Lung (tissue), 12 donors: Measurements from ENCODE around the gene FAM81A. TPM values are rescaled to one million over a fixed set of nuclear protein-coding genes. Genes with fewer than 3 reads are reported as not detected.
A peak's percentile ranks its signal among the peaks of the same experiment; 100 is the strongest.
"Not testable (repeated sequence)": the region's sequence is repeated elsewhere in the genome, so short reads cannot be mapped to it uniquely, and the experiment has no call there.

ENCODE experiments used
- ATAC-seq: fragments of 200-7000 bp; cut with Tn5 transposase; one replicate; pipeline ENCODE4 v1.9.1; 2020; ENCODE audit warnings: moderate number of reproducible peaks; ENCODE audit not compliant: insufficient read depth, low FRiP score
- DNase-seq, 3 donors: peaks; one replicate each; pipeline ENCODE4 v3.0.0-alpha.2; 2013 to 2017
- H3K27ac ChIP-seq, 2 donors: one replicate each; pipeline ENCODE4 v1.5.1; 2013; ENCODE audit warnings: mild to moderate bottlenecking in 2 of 2, moderate library complexity in 2 of 2, control low read depth in 1 of 2, inconsistent platforms in 1 of 2, low read depth in 1 of 2, low read length in 1 of 2
- H3K27me3 ChIP-seq, 3 donors: one replicate each; pipeline ENCODE4 v1.5.1; 2013; ENCODE audit warnings: low read length in 2 of 3; ENCODE audit not compliant: control insufficient read depth in 3 of 3, insufficient read depth in 3 of 3
- H3K36me3 ChIP-seq, 4 donors: one replicate each; pipeline ENCODE4 v1.5.1; 2013; ENCODE audit warnings: low read length in 4 of 4, mild to moderate bottlenecking in 1 of 4, moderate library complexity in 1 of 4; ENCODE audit not compliant: control insufficient read depth in 4 of 4, insufficient read depth in 4 of 4
- H3K4me1 ChIP-seq, 5 donors: one replicate each; pipeline ENCODE4 v1.5.1; 2013; ENCODE audit warnings: low read length in 5 of 5, mild to moderate bottlenecking in 2 of 5, moderate library complexity in 1 of 5; ENCODE audit not compliant: control insufficient read depth in 5 of 5, insufficient read depth in 5 of 5
- H3K4me3 ChIP-seq: one replicate; pipeline ENCODE4 v1.5.1; 2013; ENCODE audit warnings: mild to moderate bottlenecking, control low read depth, moderate library complexity
- H3K9ac ChIP-seq, 2 donors: one replicate each; pipeline ENCODE4 v1.5.1; 2013; ENCODE audit warnings: low read length in 2 of 2, control low read depth in 1 of 2; ENCODE audit not compliant: insufficient read depth in 1 of 2
- H3K9me3 ChIP-seq, 4 donors: one replicate each; pipeline ENCODE4 v1.5.1; 2013; ENCODE audit warnings: low read length in 3 of 4, mild to moderate bottlenecking in 1 of 4, moderate library complexity in 1 of 4; ENCODE audit not compliant: control insufficient read depth in 4 of 4, insufficient read depth in 3 of 4
- WGBS, 2 donors: extraction: QIAGEN DNeasy Blood & Tissue Kit; methylation state at CpG; one replicate each; pipeline ENCODE4 v1.1.7; 2013; 5-methylcytosine and 5-hydroxymethylcytosine counted together
- polyA plus RNA-seq, 2 donors: library from polyadenylated mRNA; stranded (reverse); fragments of 200-250 nt; gene quantifications; one replicate each; pipeline ENCODE4 v1.2.1, GENCODE V29; 2013
- total RNA-seq, 2 donors: library from RNA; depleted of rRNA in 1 of 2; stranded (reverse); fragments of >200 nt in 1 of 2; gene quantifications; one replicate each; pipeline ENCODE4 v1.2.1, GENCODE V29; 2014 to 2021
- TF ChIP-seq, protein P1 (sequence below): IDR thresholded peaks from 2 replicates; pipeline ENCODE4 v1.5.1; 2012; ENCODE audit warnings: mild to moderate bottlenecking; ENCODE audit errors: control extremely low read depth, extremely low read depth
- donor health status: control.
- donor health status: control.
- donor health status: Bipolar disorder and iron deficiency.
- donor health status: healthy.
- donor health status: DM: yes; HTN: yes; CAD: no.

FAM81A gene
- total and polyA plus RNA-seq, 4 donors = 0.67 to 2.9 (median 1.7) TPM

GRCh38 chr15:59419170-59419569, 18.8 kb upstream of the FAM81A start:
- DNase-seq (no peak), ATAC-seq (no peak)
- Histone ChIP-seq H3K27ac (no peak overlapping the region), H3K4me1 (peaks cover 0 to 2% (median 0%) of the 10 kb centered on the region in 5 donors), H3K9ac (no peak overlapping the region), H3K27me3 (peaks cover 0 to 7% (median 7%) of the 10 kb centered on the region in 3 donors), H3K9me3 (no peaks in the 10 kb centered on the region), H3K4me3 (no peak overlapping the region), H3K36me3 (no peaks in the 10 kb centered on the region)
- WGBS, 2 donors = 28 to 39% methylated on average over 1 of the region's 1 CpG
- TF ChIP-seq, protein P1, sequence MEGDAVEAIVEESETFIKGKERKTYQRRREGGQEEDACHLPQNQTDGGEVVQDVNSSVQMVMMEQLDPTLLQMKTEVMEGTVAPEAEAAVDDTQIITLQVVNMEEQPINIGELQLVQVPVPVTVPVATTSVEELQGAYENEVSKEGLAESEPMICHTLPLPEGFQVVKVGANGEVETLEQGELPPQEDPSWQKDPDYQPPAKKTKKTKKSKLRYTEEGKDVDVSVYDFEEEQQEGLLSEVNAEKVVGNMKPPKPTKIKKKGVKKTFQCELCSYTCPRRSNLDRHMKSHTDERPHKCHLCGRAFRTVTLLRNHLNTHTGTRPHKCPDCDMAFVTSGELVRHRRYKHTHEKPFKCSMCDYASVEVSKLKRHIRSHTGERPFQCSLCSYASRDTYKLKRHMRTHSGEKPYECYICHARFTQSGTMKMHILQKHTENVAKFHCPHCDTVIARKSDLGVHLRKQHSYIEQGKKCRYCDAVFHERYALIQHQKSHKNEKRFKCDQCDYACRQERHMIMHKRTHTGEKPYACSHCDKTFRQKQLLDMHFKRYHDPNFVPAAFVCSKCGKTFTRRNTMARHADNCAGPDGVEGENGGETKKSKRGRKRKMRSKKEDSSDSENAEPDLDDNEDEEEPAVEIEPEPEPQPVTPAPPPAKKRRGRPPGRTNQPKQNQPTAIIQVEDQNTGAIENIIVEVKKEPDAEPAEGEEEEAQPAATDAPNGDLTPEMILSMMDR = no peak

DNA sequence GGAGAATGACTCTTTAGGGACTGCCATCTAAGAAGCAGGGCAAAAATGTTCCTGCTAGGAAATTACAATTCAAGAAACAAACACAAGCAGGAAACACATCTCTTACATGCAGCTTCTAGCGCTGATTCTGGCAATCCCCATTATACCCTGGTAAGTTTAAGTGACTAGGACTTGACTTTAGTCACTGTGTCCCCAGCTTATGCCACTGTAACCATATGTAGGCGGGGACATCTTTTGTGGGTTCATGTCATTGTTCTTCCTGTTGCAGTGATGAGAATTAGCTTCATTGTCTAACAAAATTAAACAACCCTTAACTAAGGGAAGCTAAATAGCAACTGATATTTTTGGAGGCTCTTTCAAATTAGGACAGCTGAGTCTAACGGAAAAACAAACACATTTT, 17.9 kb upstream of the FAM81A start:
- Histone ChIP-seq H3K4me1 (peaks cover 0 to 2% (median 0%) of the 10 kb centered on the region in 5 donors), H3K4me3 (no peak overlapping the region), H3K36me3 (no peaks in the 10 kb centered on the region), H3K9ac (no peak overlapping the region), H3K27ac (no peak overlapping the region), H3K27me3 (peaks cover 0 to 7% (median 7%) of the 10 kb centered on the region in 3 donors), H3K9me3 (no peaks in the 10 kb centered on the region)
- 67 to 85% methylated on average over 3 of the region's 3 CpGs for WGBS, 2 donors
- DNase-seq (no peak), ATAC-seq (no peak)
- TF ChIP-seq, protein P1 = no peak

- no peaks in the 10 kb centered on the region for H3K36me3 ChIP-seq
- TF ChIP-seq, protein P1 = no peak
- no peak for ATAC-seq
Observed at GRCh38 chr15:59420986-59421618, 16.9 kb upstream of the FAM81A start.

GRCh38 chr15:59424616-59425015, 13.4 kb upstream of the FAM81A start:
- DNase-seq (no peak), ATAC-seq (no peak)
- Histone ChIP-seq H3K27me3 (peaks cover 0 to 4% (median 0%) of the 10 kb centered on the region in 3 donors), H3K4me1 (no peaks in the 10 kb centered on the region), H3K27ac (no peak overlapping the region), H3K9ac (no peak overlapping the region), H3K36me3 (no peaks in the 10 kb centered on the region), H3K9me3 (peaks cover 0 to 3% (median 0%) of the 10 kb centered on the region in 4 donors), H3K4me3 (no peak overlapping the region)
- 65 to 69% methylated on average over 5 of the region's 5 CpGs for WGBS, 2 donors
- TF ChIP-seq, protein P1 = no peak

More at GRCh38 chr15:59420986-59421618, 16.9 kb upstream of the FAM81A start:
- DNase-seq = peak; percentile 33 to 72 (median 42)
- Histone ChIP-seq H3K9me3 (no peaks in the 10 kb centered on the region), H3K4me1 (peaks cover 0 to 2% (median 0%) of the 10 kb centered on the region in 5 donors), H3K27ac (no peak overlapping the region), H3K27me3 (peaks cover 0 to 7% (median 7%) of the 10 kb centered on the region in 3 donors), H3K9ac (no peak overlapping the region), H3K4me3 (no peak overlapping the region)
- WGBS, 2 donors = 34 to 37% methylated on average over 12 of the region's 16 CpGs

GRCh38 chr15:59428898-59429297, 9.1 kb upstream of the FAM81A start:
- not testable (repeated sequence) for H3K9me3 ChIP-seq, H3K27ac ChIP-seq, H3K4me3 ChIP-seq, DNase-seq, H3K27me3 ChIP-seq, H3K36me3 ChIP-seq, H3K9ac ChIP-seq, H3K4me1 ChIP-seq, ATAC-seq
- WGBS, 2 donors = 83 to 88% methylated on average over 3 of the region's 3 CpGs
